GM21526 (cell line): ENCODE measurements around the gene HOXC11.

Source experiments
- ATAC-seq: cut with Tn5 transposase; IDR thresholded peaks from one replicate; pipeline ENCODE4 v1.9.1; 2021; ENCODE audit warnings: moderate library complexity; ENCODE audit not compliant: unreplicated experiment, low FRiP score

Gene HOXC11

GRCh38 chr12:53941750-53942149 lies 31.2 kb upstream of the HOXC11 start:
- ATAC-seq = no peak

- no peak for ATAC-seq
Measured at GRCh38 chr12:53942467-53942997, 30.4 kb upstream of the HOXC11 start.

GRCh38 chr12:53944209-53944608 lies 28.7 kb upstream of the HOXC11 start:
- no peak for ATAC-seq

GRCh38 chr12:53944907-53945847 lies 27.7 kb upstream of the HOXC11 start:
- ATAC-seq = no peak

GRCh38 chr12:53947743-53948142 lies 25.2 kb upstream of the HOXC11 start:
- ATAC-seq = no peak

GRCh38 chr12:53948650-53949593 lies 24.0 kb upstream of the HOXC11 start:
- ATAC-seq = no peak

- ATAC-seq = no peak
Measured at GRCh38 chr12:53949631-53950436, 23.1 kb upstream of the HOXC11 start.

GRCh38 chr12:53950437-53950773 lies 22.5 kb upstream of the HOXC11 start:
- no peak for ATAC-seq

- ATAC-seq = no peak
Measured at GRCh38 chr12:53950789-53951576, 21.9 kb upstream of the HOXC11 start.

- ATAC-seq = no peak
Measured at GRCh38 chr12:53951577-53952334, 21.2 kb upstream of the HOXC11 start.

- ATAC-seq = no peak
Measured at GRCh38 chr12:53952335-53952694, 20.6 kb upstream of the HOXC11 start.

- ATAC-seq = no peak
Measured at GRCh38 chr12:53952871-53953734, 19.8 kb upstream of the HOXC11 start.

- ATAC-seq = no peak
Measured at GRCh38 chr12:53953831-53954693, 18.9 kb upstream of the HOXC11 start.

GRCh38 chr12:53954694-53955035 lies 18.3 kb upstream of the HOXC11 start, which contains the start of gene HOXC12:
Gene HOXC12 (plus strand): TSS chr12:53954903. CDS start chr12:53954930, 27 bp downstream.
- no peak for ATAC-seq

- ATAC-seq = no peak
Measured at GRCh38 chr12:53955036-53955775, 17.7 kb upstream of the HOXC11 start.

- ATAC-seq = no peak
Measured at GRCh38 chr12:53955776-53956250, 17.1 kb upstream of the HOXC11 start.
